Neural cell (in vitro differentiated cells): Measurements from ENCODE around the gene PIGC. TPM values are rescaled to one million over a fixed set of nuclear protein-coding genes. Genes with fewer than 3 reads are reported as not detected.
A peak's percentile ranks its signal among the peaks of the same experiment; 100 is the strongest.

Experiments
- H2AFZ ChIP-seq: fragments of 200-600, 300-800 bp; sonication (generic), shearing (Covaris generic); 2 replicates; pipeline ENCODE4 v1.6.0; 2014; ENCODE audit warnings: low read depth, mild to moderate bottlenecking, antibody characterized with exemption, low read length, moderate library complexity
- H3F3A ChIP-seq: fragments of 200-600 bp; shearing (Covaris generic); 2 replicates; pipeline ENCODE4 v1.6.1; 2016; ENCODE audit warnings: mild to moderate bottlenecking, moderate library complexity, mixed read lengths, antibody characterized with exemption, low read length; ENCODE audit not compliant: insufficient read depth, poor library complexity, severe bottlenecking
- H3K27ac ChIP-seq: fragments of 200-600, 300-800 bp; sonication (generic), shearing (Covaris generic); 2 replicates; pipeline ENCODE4 v1.5.1; 2014; ENCODE audit warnings: mild to moderate bottlenecking, low read length, moderate library complexity
- H3K27me3 ChIP-seq: fragments of 300-800, 200-600 bp; sonication (generic), shearing (Covaris generic); 2 replicates; pipeline ENCODE4 v1.6.0; 2014; ENCODE audit warnings: mild to moderate bottlenecking, low read depth, low read length, moderate library complexity; ENCODE audit not compliant: insufficient read depth
- H3K36me3 ChIP-seq: fragments of 300-800, 200-600 bp; sonication (generic), shearing (Covaris generic); 2 replicates; pipeline ENCODE4 v1.5.1; 2014; ENCODE audit warnings: mild to moderate bottlenecking, antibody characterized with exemption, low read length, moderate library complexity; ENCODE audit not compliant: insufficient read depth
- H3K4me2 ChIP-seq: fragments of 300-800, 200-600 bp; sonication (generic), shearing (Covaris generic); 2 replicates; pipeline ENCODE4 v1.6.0; 2014; ENCODE audit warnings: mild to moderate bottlenecking, low read length
- H3K4me3 ChIP-seq: fragments of 300-800, 200-600 bp; sonication (generic), shearing (Covaris generic); 2 replicates; pipeline ENCODE4 v1.5.1; 2014; ENCODE audit warnings: mild to moderate bottlenecking, low read length, moderate library complexity
- H3K79me2 ChIP-seq: fragments of 200-600 bp; shearing (Covaris generic); replicated peaks from 2 replicates; pipeline ENCODE4 v1.6.0; 2014; ENCODE audit warnings: mild to moderate bottlenecking, low read length, moderate library complexity; ENCODE audit not compliant: insufficient read depth
- H3K9ac ChIP-seq: fragments of 300-800, 200-600 bp; sonication (generic), shearing (Covaris generic); 2 replicates; pipeline ENCODE4 v1.6.1; 2016; ENCODE audit warnings: mild to moderate bottlenecking, low read length, mixed read lengths
- H3K9me2 ChIP-seq: fragments of 200-600 bp; shearing (Covaris generic); 2 replicates; pipeline ENCODE4 v1.6.1; 2016; ENCODE audit warnings: mild to moderate bottlenecking, low read length, mixed read lengths; ENCODE audit not compliant: insufficient read depth
- H3K9me3 ChIP-seq: fragments of 200-600, 300-800 bp; sonication (generic), shearing (Covaris generic); 2 replicates; pipeline ENCODE4 v1.6.1; 2016; ENCODE audit warnings: mild to moderate bottlenecking, mixed run types, low read length, moderate library complexity, mixed read lengths
- H4K20me1 ChIP-seq: fragments of 200-600 bp; shearing (Covaris generic); 2 replicates; pipeline ENCODE4 v1.6.1; 2016; ENCODE audit warnings: mild to moderate bottlenecking, mixed run types; ENCODE audit not compliant: insufficient read depth
- CTCF ChIP-seq: fragments of 450-650 bp; IDR thresholded peaks from 2 replicates; pipeline ENCODE4 v1.5.1; 2014; ENCODE audit warnings: antibody characterized with exemption, mild to moderate bottlenecking, moderate library complexity; ENCODE audit not compliant: poor library complexity, severe bottlenecking
- EP300 ChIP-seq: fragments of 450-650 bp; conservative IDR thresholded peaks from 2 replicates; pipeline ENCODE4 v1.6.1; 2014; ENCODE audit warnings: antibody characterized with exemption, mild to moderate bottlenecking, moderate library complexity; ENCODE audit not compliant: poor library complexity, severe bottlenecking
- EZH2 ChIP-seq: fragments of 200-600, 300-800 bp; shearing (Covaris generic), sonication (generic); IDR thresholded peaks from 2 replicates; pipeline ENCODE4 v1.6.1; 2014; ENCODE audit warnings: antibody characterized with exemption, low read length, borderline replicate concordance, mild to moderate bottlenecking; ENCODE audit not compliant: insufficient read depth, poor library complexity, severe bottlenecking
- MXI1 ChIP-seq: fragments of 450-650 bp; conservative IDR thresholded peaks from 2 replicates; pipeline ENCODE4 v1.6.1; 2014; ENCODE audit warnings: antibody characterized with exemption, mild to moderate bottlenecking; ENCODE audit not compliant: poor library complexity, severe bottlenecking
- POLR2AphosphoS5 ChIP-seq: IDR thresholded peaks from 2 replicates; pipeline ENCODE4 v1.6.1; 2012
- RAD21 ChIP-seq: fragments of 450-650 bp; conservative IDR thresholded peaks from 2 replicates; pipeline ENCODE4 v1.6.1; 2014; ENCODE audit warnings: antibody characterized with exemption, mild to moderate bottlenecking, moderate library complexity
- REST ChIP-seq: IDR thresholded peaks from 2 replicates; pipeline ENCODE4 v1.6.1; 2012; ENCODE audit warnings: borderline replicate concordance
- SMC3 ChIP-seq: fragments of 450-650 bp; conservative IDR thresholded peaks from 2 replicates; pipeline ENCODE4 v1.6.1; 2014; ENCODE audit warnings: antibody characterized with exemption, mild to moderate bottlenecking, moderate library complexity; ENCODE audit not compliant: poor library complexity
- TAF1 ChIP-seq: IDR thresholded peaks from 2 replicates; pipeline ENCODE4 v1.6.1; 2012; ENCODE audit warnings: low read depth
- polyA plus RNA-seq: library from polyadenylated mRNA; depleted of rRNA; stranded (reverse); fragments of >200 nt; gene quantifications from 2 replicates; pipeline ENCODE4 v1.2.3, GENCODE V29; 2014

Gene PIGC
- polyA plus RNA-seq, 1 donor from 2014 or later = 69.3 TPM

- Histone ChIP-seq H2AFZ (no peak overlapping the region), H4K20me1 (no peaks in the 10 kb centered on the region), H3K4me2 (no peak overlapping the region), H3K9me2 (no peaks in the 10 kb centered on the region), H3K27ac (no peak overlapping the region), H3K36me3 (no peaks in the 10 kb centered on the region), H3K9ac (no peak overlapping the region), H3K9me3 (no peaks in the 10 kb centered on the region), H3K79me2 (no peaks in the 10 kb centered on the region), H3F3A (no peaks in the 10 kb centered on the region), H3K27me3 (no peaks in the 10 kb centered on the region), H3K4me3 (no peak overlapping the region)
- TF ChIP-seq SMC3 (no peak), MXI1 (no peak), POLR2AphosphoS5 (no peak), EP300 (no peak), EZH2 (no peak), REST (no peak), CTCF (no peak), TAF1 (no peak), RAD21 (no peak)
These were observed 6.6 kb upstream of the PIGC start for GRCh38 chr1:172450524-172450885.

- Histone ChIP-seq H3K4me2 (no peak overlapping the region), H4K20me1 (no peaks in the 10 kb centered on the region), H3K79me2 (no peaks in the 10 kb centered on the region), H3K9me3 (no peaks in the 10 kb centered on the region), H3K27ac (no peak overlapping the region), H3F3A (no peaks in the 10 kb centered on the region), H3K27me3 (no peaks in the 10 kb centered on the region), H2AFZ (no peak overlapping the region), H3K36me3 (no peaks in the 10 kb centered on the region), H3K9me2 (no peaks in the 10 kb centered on the region), H3K9ac (no peak overlapping the region), H3K4me3 (no peak overlapping the region)
- no peak for TF ChIP-seq RAD21
- TF ChIP-seq TAF1 = no peak
- TF ChIP-seq REST = no peak
- TF ChIP-seq EZH2 = no peak
- TF ChIP-seq CTCF = peak; percentile 49
- no peak for TF ChIP-seq MXI1
- peak; percentile 16 for TF ChIP-seq SMC3
These were observed 6.0 kb upstream of the PIGC start for GRCh38 chr1:172449585-172450523.
